D721Med (cell line): ENCODE data around the gene MAST4.

ENCODE experiments used
- DNase-seq: peaks from one replicate; pipeline ENCODE4 v3.0.0; 2011; ENCODE audit warnings: low spot score; ENCODE audit not compliant: insufficient read length
- FAIRE-seq: peaks from 2 replicates; lab custom pipeline; 2011; peaks lifted over from hg19 to GRCh38; lab: Jason Lieb, UNC
- CTCF ChIP-seq: IDR thresholded peaks from 2 replicates; pipeline ENCODE4 v1.5.1; 2012; ENCODE audit warnings: mild to moderate bottlenecking, control low read depth; ENCODE audit not compliant: insufficient read depth; ENCODE audit errors: missing control alignments

MAST4 gene

GRCh38 chr5:67194166-67194565 lies 598.0 kb downstream of the MAST4 start:
- TF ChIP-seq CTCF, result no peak
- no peak for DNase-seq
- no peak for FAIRE-seq

GRCh38 chr5:67195406-67196275 lies 599.4 kb downstream of the MAST4 start:
- DNase-seq, result no peak
- no peak for TF ChIP-seq CTCF
- no peak for FAIRE-seq

- FAIRE-seq (no peak), DNase-seq (no peak)
Observed at GRCh38 chr5:67196537-67197059, 600.4 kb downstream of the MAST4 start, which contains the start of gene CD180. CD180 (minus strand) TSS chr5:67196799; CDS start chr5:67196641, 158 bp downstream.

GRCh38 chr5:67197536-67197935 lies 601.3 kb downstream of the MAST4 start:
- no peak for DNase-seq
- no peak for FAIRE-seq
- TF ChIP-seq CTCF, result no peak

More at GRCh38 chr5:67196537-67197059, 600.4 kb downstream of the MAST4 start, which contains the start of gene CD180:
- TF ChIP-seq CTCF, result no peak

GRCh38 chr5:67198917-67199316 lies 602.7 kb downstream of the MAST4 start:
- FAIRE-seq (no peak), DNase-seq (no peak)
- TF ChIP-seq CTCF, result no peak

GRCh38 chr5:67199859-67200258 lies 603.7 kb downstream of the MAST4 start:
- FAIRE-seq (no peak), DNase-seq (no peak)

More at GRCh38 chr5:67199859-67200258, 603.7 kb downstream of the MAST4 start:
- TF ChIP-seq CTCF, result no peak
